Prostate gland (tissue), 2 donors: Measurements from ENCODE around the gene POU4F1.

ENCODE experiments used
- POLR2A ChIP-seq: fragments of 450-650 bp; IDR thresholded peaks from one replicate; pipeline ENCODE4 v1.6.1; 2016; ENCODE audit warnings: antibody characterized with exemption, mild to moderate bottlenecking
- POLR2AphosphoS5 ChIP-seq: sonication (generic); formaldehyde crosslinking; IDR thresholded peaks from one replicate; pipeline ENCODE4 v1.6.1; 2017; ENCODE audit warnings: antibody characterized with exemption
- TF ChIP-seq, protein P1 (sequence below), 4 experiments: fragments of 200-600 bp in 2 of 4; fragments of 450-650 bp in 2 of 4; sonication (generic) in 2 of 4; IDR thresholded peaks; 1 replicate in 3 of 4; 2 replicates in 1 of 4; pipeline ENCODE4 v1.5.1; 2016 to 2019; ENCODE audit warnings: antibody characterized with exemption in 4 of 4, mild to moderate bottlenecking in 2 of 4, moderate library complexity in 2 of 4

DNA sequence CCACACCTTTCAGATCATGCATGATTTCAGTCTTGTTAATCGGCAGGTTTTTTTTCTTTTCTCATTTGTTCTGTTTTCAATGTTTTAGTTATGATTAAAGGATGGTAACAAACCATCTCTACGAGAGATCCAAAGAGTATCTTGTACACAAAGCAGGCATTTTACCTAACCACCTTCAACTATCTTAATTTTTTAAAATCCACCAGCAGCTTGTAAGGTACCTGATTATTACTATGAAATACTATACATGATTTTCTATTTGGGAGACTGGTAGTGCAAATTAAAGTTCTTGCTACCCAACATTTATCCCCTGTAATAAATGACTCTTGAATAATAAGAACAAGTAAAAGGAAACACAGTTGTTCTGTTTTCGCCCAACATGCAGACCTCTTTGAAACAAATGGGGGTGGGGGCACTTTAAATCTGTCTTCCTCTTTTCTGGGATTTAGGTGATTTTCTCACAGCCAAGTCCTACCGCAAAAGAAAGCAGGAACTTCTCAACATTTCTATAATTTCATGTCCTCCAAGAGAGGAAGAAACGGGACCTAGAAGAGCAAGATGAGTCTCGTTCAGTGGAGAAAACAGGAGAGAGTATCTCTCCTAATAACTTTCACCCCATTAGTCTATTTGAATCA is 3.6 kb downstream of the POU4F1 start:
- TF ChIP-seq, protein P1, sequence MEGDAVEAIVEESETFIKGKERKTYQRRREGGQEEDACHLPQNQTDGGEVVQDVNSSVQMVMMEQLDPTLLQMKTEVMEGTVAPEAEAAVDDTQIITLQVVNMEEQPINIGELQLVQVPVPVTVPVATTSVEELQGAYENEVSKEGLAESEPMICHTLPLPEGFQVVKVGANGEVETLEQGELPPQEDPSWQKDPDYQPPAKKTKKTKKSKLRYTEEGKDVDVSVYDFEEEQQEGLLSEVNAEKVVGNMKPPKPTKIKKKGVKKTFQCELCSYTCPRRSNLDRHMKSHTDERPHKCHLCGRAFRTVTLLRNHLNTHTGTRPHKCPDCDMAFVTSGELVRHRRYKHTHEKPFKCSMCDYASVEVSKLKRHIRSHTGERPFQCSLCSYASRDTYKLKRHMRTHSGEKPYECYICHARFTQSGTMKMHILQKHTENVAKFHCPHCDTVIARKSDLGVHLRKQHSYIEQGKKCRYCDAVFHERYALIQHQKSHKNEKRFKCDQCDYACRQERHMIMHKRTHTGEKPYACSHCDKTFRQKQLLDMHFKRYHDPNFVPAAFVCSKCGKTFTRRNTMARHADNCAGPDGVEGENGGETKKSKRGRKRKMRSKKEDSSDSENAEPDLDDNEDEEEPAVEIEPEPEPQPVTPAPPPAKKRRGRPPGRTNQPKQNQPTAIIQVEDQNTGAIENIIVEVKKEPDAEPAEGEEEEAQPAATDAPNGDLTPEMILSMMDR (IDR thresholded peaks at IDR 0.05), result no peak
- TF ChIP-seq POLR2A (no peak), POLR2AphosphoS5 (no peak)
